ENCODE data around the gene MEOX2.

The MEOX2 gene

DNA sequence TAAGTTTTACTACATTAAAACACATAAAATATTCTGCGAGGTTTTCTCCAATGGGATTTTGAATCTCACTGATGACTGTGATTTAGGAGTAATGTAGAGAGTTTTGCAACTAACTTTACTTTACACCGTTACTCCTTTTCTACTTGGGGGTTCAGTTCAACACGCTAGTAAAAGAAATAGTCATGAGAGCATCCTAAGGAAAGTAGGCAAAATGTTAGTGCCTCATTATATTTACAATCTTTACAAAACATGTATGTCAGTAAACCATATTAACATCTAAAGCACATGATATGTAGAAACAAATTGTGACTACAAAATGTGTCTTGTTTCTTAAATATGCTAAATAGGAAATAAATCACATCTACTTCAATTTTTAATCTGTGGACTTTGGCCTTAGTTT, 6.0 kb downstream of the MEOX2 start:
- no peak for DNase-seq

DNA sequence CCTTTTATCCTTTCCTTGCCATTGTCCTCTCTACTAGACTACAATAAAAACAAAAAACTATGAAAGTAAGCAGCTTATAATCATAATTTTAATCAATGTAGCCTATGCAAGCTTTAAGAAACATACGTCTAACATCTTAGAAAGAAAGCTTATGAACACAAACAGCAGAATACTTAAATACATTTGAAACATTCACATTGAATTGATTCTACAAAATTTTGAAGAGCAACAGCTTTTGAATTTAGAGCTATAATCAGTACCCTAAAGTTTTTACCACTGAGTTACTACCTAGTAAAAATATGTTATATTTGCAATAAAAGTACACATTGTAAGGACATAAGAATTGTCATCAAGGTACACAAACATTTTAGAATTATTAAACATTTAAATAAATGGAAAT, 7.2 kb downstream of the MEOX2 start:
- DNase-seq, result no peak

DNA sequence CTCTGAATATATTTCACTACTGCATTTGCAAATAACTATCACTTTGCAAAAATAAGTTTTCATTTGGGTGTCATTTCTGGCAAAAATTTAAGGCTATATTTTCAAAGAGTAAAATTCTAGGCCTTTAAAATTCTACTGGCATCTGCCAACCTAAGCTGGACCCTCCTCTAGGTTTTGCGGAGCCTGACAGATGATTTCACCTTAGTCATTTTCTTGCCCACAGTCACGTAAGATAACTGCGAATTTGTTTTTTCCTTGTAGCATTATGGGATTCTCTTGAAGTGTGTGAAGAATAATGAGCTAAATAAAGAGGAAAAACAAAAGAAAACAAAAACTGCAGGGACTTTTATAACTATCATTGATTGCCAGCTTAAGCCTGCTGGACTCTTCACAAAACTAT, 7.8 kb downstream of the MEOX2 start:
- DNase-seq, result no peak

DNA sequence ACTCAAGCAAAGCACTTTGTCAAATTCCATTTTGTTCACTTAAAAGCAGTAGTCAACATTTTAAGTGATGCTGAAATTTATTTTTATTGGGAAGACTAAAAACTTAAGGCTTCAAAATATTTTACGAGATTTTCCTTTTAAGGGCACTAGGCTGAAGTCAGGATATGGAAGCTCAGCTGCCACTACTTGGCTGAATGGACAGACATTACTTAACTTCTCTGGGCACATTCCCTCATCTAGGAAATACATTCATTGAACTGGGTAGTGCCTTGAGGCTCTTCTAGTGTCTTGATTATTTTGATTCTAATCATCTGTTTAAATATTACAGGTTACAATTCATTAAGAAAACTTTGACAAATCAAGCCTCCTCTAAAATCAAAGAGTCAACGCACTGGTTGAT, 11.1 kb downstream of the MEOX2 start:
- no peak for DNase-seq

GRCh38 chr7:15674586-15674985, 11.9 kb downstream of the MEOX2 start:
- peak; percentile 58 for DNase-seq

DNA sequence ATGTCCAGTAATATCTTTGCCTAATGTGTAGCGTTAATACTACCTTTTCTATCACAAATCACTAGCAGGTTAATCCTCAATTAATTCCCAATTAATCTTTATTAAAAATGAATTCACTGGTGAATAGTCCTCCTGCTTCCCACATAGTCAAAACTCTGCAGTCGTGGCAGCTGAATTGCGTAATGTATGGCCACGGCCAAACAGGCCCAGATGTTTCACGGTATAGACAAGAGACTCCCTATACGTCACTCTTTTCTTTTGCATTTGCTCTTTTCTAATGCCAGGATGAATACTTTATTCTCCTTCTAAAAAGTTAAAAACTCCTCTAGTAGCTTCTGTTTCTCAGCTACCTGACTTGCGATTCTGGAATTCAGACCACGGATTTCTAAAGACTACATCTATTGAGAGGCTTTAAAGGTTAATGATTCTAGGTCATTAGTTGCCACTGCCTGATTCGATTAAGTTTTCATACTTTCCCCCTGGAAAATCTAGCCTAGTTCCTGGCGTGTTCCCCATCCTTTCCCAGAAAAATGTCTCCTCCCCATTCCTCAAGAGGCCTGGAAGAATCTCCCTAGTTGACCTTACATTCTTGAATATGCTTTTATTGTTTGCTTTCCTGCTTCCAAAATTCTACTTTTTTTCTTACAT, 16.9 kb downstream of the MEOX2 start:
- no peak for DNase-seq

- peak; percentile 15 for DNase-seq
Measured at GRCh38 chr7:15667991-15668390, 18.5 kb downstream of the MEOX2 start.

- no peak for DNase-seq
Measured at GRCh38 chr7:15662451-15662850, 24.0 kb downstream of the MEOX2 start.

DNA sequence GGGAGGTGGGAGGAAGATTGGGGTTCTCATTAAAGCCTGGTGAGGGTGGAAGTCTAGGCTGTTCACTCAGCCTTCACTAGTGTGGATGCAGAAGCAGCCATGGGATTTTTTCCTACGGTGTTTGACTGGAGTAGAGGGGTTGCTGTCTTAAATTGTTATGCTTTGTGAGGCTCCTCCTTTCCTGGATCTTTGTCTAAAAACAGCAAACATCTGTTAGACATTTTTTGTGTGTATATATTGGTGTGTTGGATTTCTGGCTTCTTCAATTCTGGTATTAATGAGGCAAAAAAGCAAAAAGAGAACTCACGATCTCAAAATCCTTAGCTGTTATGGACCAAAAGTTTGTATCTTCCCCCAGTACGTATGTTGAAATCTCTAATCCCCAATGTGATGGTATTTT, 28.2 kb downstream of the MEOX2 start:
- DNase-seq, result no peak

DNA sequence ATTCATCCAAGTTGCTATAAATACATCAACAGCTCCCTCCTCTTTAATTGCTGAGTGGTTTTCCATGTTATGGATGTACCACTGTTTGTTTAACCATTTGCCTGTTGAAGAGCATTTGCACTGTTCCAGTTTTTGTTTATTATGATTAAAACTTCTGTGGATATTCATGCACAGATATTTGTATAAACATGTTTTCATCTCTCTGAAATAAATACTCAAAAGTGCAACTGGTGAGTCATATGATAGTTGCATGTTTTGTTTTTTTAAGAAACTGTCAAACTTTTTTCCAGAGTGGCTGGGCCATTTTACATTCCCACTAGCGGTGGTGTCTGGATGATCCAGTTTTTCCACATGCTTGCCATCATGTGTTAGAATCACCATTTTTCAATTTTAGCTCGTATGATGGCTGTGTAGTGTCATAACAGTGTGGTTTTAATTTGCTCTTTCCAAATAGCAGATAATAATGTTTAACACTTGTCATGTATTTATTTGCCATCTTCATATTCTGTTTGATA, 33.6 kb downstream of the MEOX2 start:
- DNase-seq, result no peak

DNA sequence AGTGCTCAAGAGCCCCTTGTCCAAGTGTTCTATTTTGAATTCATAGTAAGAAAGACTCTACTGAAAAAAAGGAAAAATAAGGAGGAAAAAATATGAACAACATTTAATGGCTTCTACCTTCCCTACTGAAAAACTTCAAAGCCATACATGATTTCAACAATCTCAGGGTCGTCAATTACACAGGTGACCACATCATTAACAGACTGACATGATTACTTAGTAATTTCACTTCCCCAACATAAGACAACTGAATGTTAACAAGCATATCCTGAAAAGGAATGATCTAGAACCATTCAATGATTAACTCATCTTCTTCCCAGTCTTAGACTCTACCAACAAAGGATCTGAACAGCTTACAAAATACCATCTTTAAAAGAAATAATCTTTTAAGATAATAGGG, 34.8 kb downstream of the MEOX2 start:
- no peak for DNase-seq

- no peak for DNase-seq
Measured at GRCh38 chr7:15650787-15651186, 35.7 kb downstream of the MEOX2 start.

- no peak for DNase-seq
Measured at GRCh38 chr7:15648461-15648961, 38.0 kb downstream of the MEOX2 start.

- no peak for DNase-seq
Measured at GRCh38 chr7:15647309-15647708, 39.2 kb downstream of the MEOX2 start.

- no peak for DNase-seq
Measured at GRCh38 chr7:15643000-15643705, 43.3 kb downstream of the MEOX2 start.

- no peak for DNase-seq
Measured at GRCh38 chr7:15628876-15629275, 57.6 kb downstream of the MEOX2 start.

DNA sequence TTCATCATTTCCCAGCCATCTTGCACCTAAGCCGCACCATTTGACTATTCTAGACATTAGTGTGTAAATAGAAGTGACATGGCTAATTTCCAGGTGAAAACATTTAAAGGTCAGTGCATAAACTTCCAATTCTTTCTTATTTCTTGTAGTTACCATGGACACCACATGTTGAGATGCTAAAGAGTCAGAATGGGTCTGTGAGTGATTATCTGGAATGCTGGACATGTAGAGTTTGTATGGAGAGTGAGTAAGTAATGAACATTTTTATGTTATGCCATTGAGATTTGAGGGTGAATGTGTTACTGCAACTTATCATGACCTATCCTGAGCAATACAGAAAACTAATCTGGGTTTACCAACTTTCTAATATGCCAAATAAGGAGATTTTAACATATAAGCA, 60.4 kb downstream of the MEOX2 start:
- no peak for DNase-seq

GRCh38 chr7:15625466-15625865, 61.0 kb downstream of the MEOX2 start:
- no peak for DNase-seq

DNA sequence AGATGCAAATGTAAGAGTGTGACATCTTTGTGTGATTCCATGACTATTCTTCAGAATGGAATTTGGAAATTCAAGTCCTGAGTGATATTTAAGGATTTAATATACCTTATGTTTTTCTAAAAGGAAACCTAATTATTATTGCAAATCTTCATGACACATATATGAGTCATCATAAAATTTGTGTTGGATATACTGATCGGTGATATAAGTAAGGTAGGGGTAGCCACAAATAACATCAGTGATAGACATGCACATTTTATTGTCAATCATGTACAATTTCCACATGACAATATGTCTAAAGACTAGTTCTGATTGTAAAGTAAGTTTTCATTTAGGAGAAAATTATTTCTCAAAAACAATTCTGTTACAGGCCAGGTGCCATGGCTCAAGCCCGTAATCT, 65.0 kb downstream of the MEOX2 start:
- no peak for DNase-seq

- no peak for DNase-seq
Measured at GRCh38 chr7:15620491-15621185, 65.8 kb downstream of the MEOX2 start.

GRCh38 chr7:15618275-15618674, 68.2 kb downstream of the MEOX2 start:
- no peak for DNase-seq

- DNase-seq, result no peak
Measured at GRCh38 chr7:15612205-15612604, 74.3 kb downstream of the MEOX2 start.

DNA sequence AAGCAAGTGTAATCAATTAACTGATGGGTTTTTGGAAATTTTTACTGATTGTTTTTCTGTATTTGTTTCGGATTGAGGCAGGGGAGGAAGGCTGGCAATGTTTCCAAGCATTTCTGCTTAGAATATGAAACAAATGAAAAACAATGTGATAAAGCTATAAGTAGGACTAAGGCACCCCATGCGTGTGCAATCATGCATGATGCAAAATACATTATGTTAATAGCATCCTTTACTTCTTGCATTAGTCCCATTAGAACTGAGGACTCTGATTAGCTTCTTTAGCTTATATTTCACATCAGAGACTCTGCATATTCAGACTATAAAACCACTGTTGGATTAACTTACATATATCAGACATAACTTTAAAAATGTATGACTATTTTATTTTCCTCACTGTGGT, 76.0 kb downstream of the MEOX2 start:
- no peak for DNase-seq

GRCh38 chr7:15609287-15609686, 77.2 kb downstream of the MEOX2 start:
- DNase-seq, result peak; percentile 46

All from NCI-H69 (cell line).